Left renal cortex interstitium (tissue), 4 donors: Measurements from ENCODE around the gene DPP3. TPM values are rescaled to one million over a fixed set of nuclear protein-coding genes. Genes with fewer than 3 reads are reported as not detected.

ENCODE experiments used
- DNase-seq, 4 donors: peaks; one replicate each; pipeline ENCODE4 v3.0.0-alpha.2; 2013; ENCODE audit warnings: low read depth in 4 of 4, low spot score in 2 of 4, missing footprints in 1 of 4
- polyA plus RNA-seq, 4 donors: library from polyadenylated mRNA; unstranded; fragments of 120-200 nt; gene quantifications; one replicate each; pipeline ENCODE4 v1.2.1, GENCODE V29; 2013; ENCODE audit not compliant: insufficient read length in 4 of 4

DPP3 gene
- polyA plus RNA-seq, 4 donors, result 19.6 to 31.2 (median 25.5) TPM

GRCh38 chr11:66550887-66551286 is 70.7 kb downstream of the DPP3 start:
- DNase-seq, result no peak

- DNase-seq, result no peak
Measured at GRCh38 chr11:66554602-66555001, 74.4 kb downstream of the DPP3 start.

GRCh38 chr11:66555416-66555815 is 75.2 kb downstream of the DPP3 start:
- DNase-seq, result no peak

- no peak for DNase-seq
Measured at GRCh38 chr11:66556086-66556485, 75.9 kb downstream of the DPP3 start.

- DNase-seq, result no peak
Measured at GRCh38 chr11:66557733-66558326, 77.6 kb downstream of the DPP3 start.

Other genes with a start within 250 kb of the DPP3 start
- 10 to 100 TPM; 14.7 to 31.0 (median 25.7) TPM for gene KLC2, start 222.7 kb upstream of the DPP3 start, polyA plus RNA-seq
- 100 to 1,000 TPM; 122 to 168 (median 138) TPM for gene RAB1B, start 211.8 kb upstream of the DPP3 start, polyA plus RNA-seq
- 1 to 10 TPM; 3.3 to 4.9 (median 4.2) TPM for gene CNIH2, start 202.3 kb upstream of the DPP3 start, polyA plus RNA-seq
- 10 to 100 TPM; 51.4 to 68.7 (median 57.8) TPM for gene YIF1A, start 191.3 kb upstream of the DPP3 start, polyA plus RNA-seq
- under 1 TPM in 2 of 4 donors, not detected in 2; 0.12 to 0.24 TPM for gene TMEM151A, start 188.5 kb upstream of the DPP3 start, polyA plus RNA-seq
- 100 to 1,000 TPM in 1 of 4 donors, 10 to 100 TPM in 3; 56.9 to 102 (median 72.8) TPM for gene CD248, start 163.4 kb upstream of the DPP3 start, polyA plus RNA-seq
- 1 to 10 TPM; 1.8 to 3.7 (median 2.9) TPM for gene RIN1, start 144.0 kb upstream of the DPP3 start, polyA plus RNA-seq
- gene BRMS1, start 135.3 kb upstream of the DPP3 start, polyA plus RNA-seq, result 10 to 100 TPM; 30.8 to 38.6 (median 34.8) TPM
- 10 to 100 TPM; 50.3 to 64.6 (median 51.9) TPM for gene B4GAT1, start 132.8 kb upstream of the DPP3 start, polyA plus RNA-seq
- gene SLC29A2, start 108.7 kb upstream of the DPP3 start, polyA plus RNA-seq, result 10 to 100 TPM; 14.6 to 33.0 (median 22.3) TPM
- gene NPAS4, start 59.4 kb upstream of the DPP3 start, polyA plus RNA-seq, result under 1 TPM; 0.06 to 0.54 (median 0.22) TPM
- gene MRPL11, start 41.6 kb upstream of the DPP3 start, polyA plus RNA-seq, result 10 to 100 TPM; 67.7 to 87.7 (median 78.9) TPM
- gene PELI3, start 13.5 kb upstream of the DPP3 start, polyA plus RNA-seq, result 1 to 10 TPM; 4.5 to 7.8 (median 6.4) TPM
- 100 to 1,000 TPM in 1 of 4 donors, 10 to 100 TPM in 3; 61.4 to 102 (median 79.8) TPM for gene BBS1, start 30.2 kb downstream of the DPP3 start, polyA plus RNA-seq
- gene ZDHHC24, start 65.6 kb downstream of the DPP3 start, polyA plus RNA-seq, result 10 to 100 TPM in 2 of 4 donors, 1 to 10 TPM in 2; 5.9 to 13.3 (median 9.9) TPM
- gene ACTN3, start 66.5 kb downstream of the DPP3 start, polyA plus RNA-seq, result under 1 TPM; 0.31 to 0.69 (median 0.63) TPM
- gene CTSF, start 88.2 kb downstream of the DPP3 start, polyA plus RNA-seq, result 100 to 1,000 TPM in 2 of 4 donors, 10 to 100 TPM in 2; 88.3 to 102 (median 101) TPM
- gene CCDC87, start 112.6 kb downstream of the DPP3 start, polyA plus RNA-seq, result under 1 TPM; 0.24 to 0.37 (median 0.34) TPM
- gene CCS, start 112.8 kb downstream of the DPP3 start, polyA plus RNA-seq, result 10 to 100 TPM; 39.1 to 78.2 (median 64.9) TPM
- gene RBM14, start 136.2 kb downstream of the DPP3 start, polyA plus RNA-seq, result 100 to 1,000 TPM in 1 of 4 donors, 10 to 100 TPM in 3; 55.6 to 105 (median 80.4) TPM
- 100 to 1,000 TPM; 242 to 267 (median 260) TPM for gene RBM4, start 158.3 kb downstream of the DPP3 start, polyA plus RNA-seq
- 10 to 100 TPM; 59.9 to 84.2 (median 71.3) TPM for gene RBM4B, start 197.5 kb downstream of the DPP3 start, polyA plus RNA-seq
- 10 to 100 TPM; 56.0 to 67.5 (median 64.7) TPM for gene SPTBN2, start 248.8 kb downstream of the DPP3 start, polyA plus RNA-seq